DND-41 (cell line): ENCODE data around the gene STIMATE.
A peak's percentile ranks its signal among the peaks of the same experiment; 100 is the strongest.

ENCODE experiments used
- ATAC-seq: fragments of 200-7000 bp; cut with Tn5 transposase; 3 replicates; pipeline ENCODE4 v1.9.1; 2021; ENCODE audit warnings: low read depth; ENCODE audit not compliant: insufficient read depth
- DNase-seq: peaks from one replicate; pipeline ENCODE4 v3.0.0-alpha.2; 2020
- H2AFZ ChIP-seq: 2 replicates; pipeline ENCODE4 v1.6.0; 2012; ENCODE audit warnings: low read depth, low read length
- H3K27ac ChIP-seq: 2 replicates; pipeline ENCODE4 v1.5.1; 2012; ENCODE audit warnings: low read length, inconsistent platforms
- H3K27me3 ChIP-seq: fragments of 200-600 bp; sonication (generic); 2 replicates; pipeline ENCODE4 v1.6.0; 2012; ENCODE audit warnings: low read length, mild to moderate bottlenecking, inconsistent platforms; ENCODE audit not compliant: insufficient read depth, poor library complexity
- H3K36me3 ChIP-seq: 2 replicates; pipeline ENCODE4 v1.5.1; 2012; ENCODE audit warnings: low read length, inconsistent platforms; ENCODE audit not compliant: insufficient read depth
- H3K4me1 ChIP-seq: 2 replicates; pipeline ENCODE4 v1.5.1; 2012; ENCODE audit warnings: mild to moderate bottlenecking, low read length; ENCODE audit not compliant: insufficient read depth
- H3K4me2 ChIP-seq: 2 replicates; pipeline ENCODE4 v1.6.0; 2012; ENCODE audit warnings: mild to moderate bottlenecking, moderate library complexity, low read length, inconsistent platforms; ENCODE audit not compliant: insufficient read depth
- H3K4me3 ChIP-seq, 2 experiments: fragments of 200-600 bp in 1 of 2; shearing (Covaris generic) in 1 of 2; 2 replicates each; pipeline ENCODE4 v1.5.1; 2012 to 2016; ENCODE audit warnings: inconsistent platforms in 2 of 2, low read length in 2 of 2, mild to moderate bottlenecking in 2 of 2, low read depth in 1 of 2, moderate library complexity in 1 of 2
- H3K79me2 ChIP-seq: 2 replicates; pipeline ENCODE4 v1.6.0; 2012; ENCODE audit warnings: low read length, inconsistent platforms; ENCODE audit not compliant: insufficient read depth
- H3K9ac ChIP-seq: 2 replicates; pipeline ENCODE4 v1.6.0; 2012; ENCODE audit warnings: low read depth, mild to moderate bottlenecking, inconsistent platforms, low read length, moderate library complexity
- H3K9me3 ChIP-seq: 2 replicates; pipeline ENCODE4 v1.5.1; 2012; ENCODE audit warnings: low read length, moderate library complexity, mild to moderate bottlenecking, inconsistent platforms; ENCODE audit not compliant: insufficient read depth, severe bottlenecking
- H4K20me1 ChIP-seq: 2 replicates; pipeline ENCODE4 v1.6.0; 2012; ENCODE audit warnings: low read length; ENCODE audit not compliant: insufficient read depth
- EZH2 ChIP-seq: IDR thresholded peaks from 3 replicates; pipeline ENCODE4 v1.6.1; 2012; ENCODE audit warnings: borderline replicate concordance, low read depth, mild to moderate bottlenecking, moderate library complexity, low read length, inconsistent platforms; ENCODE audit not compliant: severe bottlenecking
- TF ChIP-seq, protein P1 (sequence below): IDR thresholded peaks from 2 replicates; pipeline ENCODE4 v1.5.1; 2012; ENCODE audit warnings: borderline replicate concordance, low read length, moderate library complexity, mild to moderate bottlenecking; ENCODE audit not compliant: poor library complexity, severe bottlenecking; ENCODE audit errors: extremely low read depth

STIMATE gene

DNA sequence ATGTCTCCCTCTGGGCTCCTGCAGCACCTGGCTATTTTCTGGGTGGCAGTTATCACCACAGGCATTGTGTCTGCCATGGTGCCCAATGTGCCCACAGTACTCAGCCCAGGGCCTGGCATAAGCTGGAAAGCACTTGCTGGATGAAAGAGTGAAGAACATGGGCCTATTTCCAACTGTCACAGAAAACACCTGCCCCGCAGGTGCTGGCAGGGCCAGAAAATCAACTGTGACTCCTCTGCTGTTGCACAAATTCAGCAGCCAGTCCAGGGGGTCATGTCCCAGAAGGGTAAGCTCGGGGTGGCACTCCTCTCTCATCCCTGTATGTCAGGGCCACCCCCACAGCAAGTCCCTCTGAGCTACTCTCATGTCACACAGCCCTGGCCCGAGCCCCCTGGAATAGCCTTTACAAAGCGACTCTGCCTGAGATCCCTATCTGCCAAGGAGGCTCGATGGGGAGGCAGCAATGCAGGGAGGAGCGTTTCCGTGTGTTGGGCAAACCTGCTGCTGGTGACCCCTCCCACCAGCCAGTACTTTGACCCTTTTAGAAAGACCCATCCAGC, 85.8 kb downstream of the STIMATE start:
- no peaks in the 10 kb centered on the region for H3K9me3 ChIP-seq
- ATAC-seq (no peak), DNase-seq (no peak)
- TF ChIP-seq, protein P1, sequence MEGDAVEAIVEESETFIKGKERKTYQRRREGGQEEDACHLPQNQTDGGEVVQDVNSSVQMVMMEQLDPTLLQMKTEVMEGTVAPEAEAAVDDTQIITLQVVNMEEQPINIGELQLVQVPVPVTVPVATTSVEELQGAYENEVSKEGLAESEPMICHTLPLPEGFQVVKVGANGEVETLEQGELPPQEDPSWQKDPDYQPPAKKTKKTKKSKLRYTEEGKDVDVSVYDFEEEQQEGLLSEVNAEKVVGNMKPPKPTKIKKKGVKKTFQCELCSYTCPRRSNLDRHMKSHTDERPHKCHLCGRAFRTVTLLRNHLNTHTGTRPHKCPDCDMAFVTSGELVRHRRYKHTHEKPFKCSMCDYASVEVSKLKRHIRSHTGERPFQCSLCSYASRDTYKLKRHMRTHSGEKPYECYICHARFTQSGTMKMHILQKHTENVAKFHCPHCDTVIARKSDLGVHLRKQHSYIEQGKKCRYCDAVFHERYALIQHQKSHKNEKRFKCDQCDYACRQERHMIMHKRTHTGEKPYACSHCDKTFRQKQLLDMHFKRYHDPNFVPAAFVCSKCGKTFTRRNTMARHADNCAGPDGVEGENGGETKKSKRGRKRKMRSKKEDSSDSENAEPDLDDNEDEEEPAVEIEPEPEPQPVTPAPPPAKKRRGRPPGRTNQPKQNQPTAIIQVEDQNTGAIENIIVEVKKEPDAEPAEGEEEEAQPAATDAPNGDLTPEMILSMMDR: no peak
- TF ChIP-seq EZH2: no peak
- H3K27me3 ChIP-seq: no peaks in the 10 kb centered on the region
- no peaks in the 10 kb centered on the region for H4K20me1 ChIP-seq
- H3K4me1 ChIP-seq: 0 out of 2 replicates have a peak, but pooled peaks cover 3% of the 10 kb centered on the region
- no peaks in the 10 kb centered on the region for H3K79me2 ChIP-seq
- H3K27ac ChIP-seq: no peak overlapping the region
- no peak overlapping the region for H3K9ac ChIP-seq
- no peak overlapping the region for H3K4me3 ChIP-seq
- no peaks in the 10 kb centered on the region for H3K36me3 ChIP-seq
- no peak overlapping the region for H3K4me2 ChIP-seq
- no peak overlapping the region for H2AFZ ChIP-seq

DNA sequence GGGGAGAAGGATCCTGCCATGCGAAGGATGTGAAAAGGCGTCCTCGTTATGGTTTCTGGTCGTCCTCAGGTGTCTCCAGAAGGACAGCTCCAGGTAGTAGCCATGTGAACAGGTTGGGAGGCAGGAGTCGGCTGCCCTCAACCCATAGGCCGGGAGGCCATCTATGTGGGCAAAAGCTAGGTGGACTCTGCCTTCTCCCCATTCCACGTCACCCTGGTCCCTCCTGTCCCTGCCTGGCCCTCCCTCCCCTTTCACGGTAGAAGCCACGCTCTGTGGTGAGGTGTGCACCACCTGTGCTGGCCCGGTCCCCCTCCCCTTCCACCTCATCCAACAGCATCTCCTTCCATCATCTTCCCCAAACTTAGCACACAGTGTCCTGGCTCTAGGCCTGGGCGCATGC, 86.4 kb downstream of the STIMATE start:
- Histone ChIP-seq H3K9me3 (no peaks in the 10 kb centered on the region), H3K4me2 (no peak overlapping the region), H3K4me3 (no peak overlapping the region), H3K4me1 (0 out of 2 replicates have a peak, but pooled peaks cover 3% of the 10 kb centered on the region), H2AFZ (no peak overlapping the region), H3K27me3 (no peaks in the 10 kb centered on the region), H4K20me1 (no peaks in the 10 kb centered on the region), H3K27ac (no peak overlapping the region), H3K9ac (no peak overlapping the region), H3K79me2 (no peaks in the 10 kb centered on the region), H3K36me3 (no peaks in the 10 kb centered on the region)
- no peak for ATAC-seq
- TF ChIP-seq, protein P1: no peak
- TF ChIP-seq EZH2: no peak
- DNase-seq: no peak

DNA sequence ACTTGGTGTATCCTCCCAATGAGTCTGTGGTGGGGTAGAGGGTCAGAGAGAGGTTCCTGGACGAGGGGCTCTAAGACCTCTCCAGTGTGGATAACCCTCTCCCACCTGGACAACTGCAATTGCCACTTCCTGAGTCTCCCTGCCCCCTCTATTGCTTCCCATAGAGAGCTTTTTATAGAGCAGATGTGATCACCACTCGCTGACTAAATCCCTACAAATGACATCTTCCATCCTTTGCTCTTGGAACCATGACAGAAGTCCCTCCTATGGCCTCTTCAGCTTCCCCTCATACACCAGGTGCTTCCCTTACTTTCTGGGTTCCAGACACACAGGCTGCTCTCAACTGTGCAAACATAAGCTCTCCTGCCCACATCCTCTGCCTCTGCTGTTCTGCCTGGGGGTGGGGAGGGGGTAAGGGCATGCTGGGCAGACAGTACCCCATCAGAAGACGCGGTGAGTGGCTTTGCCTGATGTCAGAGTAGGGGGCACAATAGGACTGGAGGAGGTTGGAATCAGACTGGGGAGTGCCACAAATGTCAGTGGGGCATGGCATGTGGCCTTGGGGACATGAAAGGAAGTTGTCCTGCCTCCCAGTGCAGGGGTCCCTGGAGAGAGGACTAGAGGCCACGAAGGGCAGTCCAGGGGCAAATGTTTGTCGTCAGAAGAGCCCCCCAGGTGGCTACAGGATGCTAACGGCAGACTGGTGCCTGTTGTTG, 87.5 kb downstream of the STIMATE start:
- Histone ChIP-seq H3K9me3 (no peaks in the 10 kb centered on the region), H4K20me1 (no peaks in the 10 kb centered on the region), H3K4me2 (no peak overlapping the region), H3K9ac (no peak overlapping the region), H3K4me1 (0 out of 2 replicates have a peak, but pooled peaks cover 3% of the 10 kb centered on the region), H2AFZ (no peak overlapping the region), H3K4me3 (no peak overlapping the region), H3K79me2 (no peaks in the 10 kb centered on the region), H3K27me3 (no peaks in the 10 kb centered on the region), H3K36me3 (no peaks in the 10 kb centered on the region), H3K27ac (no peak overlapping the region)
- DNase-seq (peak; percentile 71), ATAC-seq (peak; percentile 94)
- TF ChIP-seq, protein P1: no peak
- no peak for TF ChIP-seq EZH2
